Caco-2 (cell line): ENCODE data around the gene ANKMY1. TPM values are rescaled to one million over a fixed set of nuclear protein-coding genes. Genes with fewer than 3 reads are reported as not detected.

Experiments used
- BruUV-seq: library from RNA; stranded (reverse); fragments of 400-500 nt; replicated peaks from 2 replicates; lab custom pipeline; 2021; lab: Mats Ljungman, UMichigan
- CTCF ChIA-PET: fragments of 300-600 bp; sonication (Branson Sonifier 250); formaldehyde crosslinking; loops from one replicate; lab custom pipeline; 2022; ENCODE audit warnings: antibody characterized with exemption; lab: Charles Lee
- POLR2A ChIA-PET: fragments of 300-600 bp; sonication (Branson Sonifier 250); formaldehyde crosslinking; loops from one replicate; lab custom pipeline; 2022; ENCODE audit warnings: antibody characterized with exemption; lab: Charles Lee
- DNase-seq, 2 experiments: peaks; one replicate each; pipeline versions ENCODE4 v3.0.0 to v3.0.0-alpha.2; 2020 to 2022
- H3K27me3 ChIP-seq: replicated peaks from 2 replicates; pipeline ENCODE4 v1.6.0; 2011; ENCODE audit warnings: low read length; ENCODE audit not compliant: control insufficient read depth, insufficient read depth
- H3K36me3 ChIP-seq: 2 replicates; pipeline ENCODE4 v1.5.1; 2011; ENCODE audit warnings: low read length; ENCODE audit not compliant: control insufficient read depth, insufficient read depth
- H3K4me1 ChIP-seq: fragments of 250-450 bp; sonication (Bioruptor Pico); 2 replicates; pipeline ENCODE4 v1.5.1; 2020; ENCODE audit warnings: mild to moderate bottlenecking
- H3K4me3 ChIP-seq: 2 replicates; pipeline ENCODE4 v1.5.1; 2011; ENCODE audit warnings: low read depth, mild to moderate bottlenecking, control low read depth, low read length
- H3K9me3 ChIP-seq: fragments of 250-450 bp; sonication (Bioruptor Pico); 2 replicates; pipeline ENCODE4 v1.5.1; 2020; ENCODE audit warnings: mild to moderate bottlenecking, moderate library complexity
- H3K27ac Mint-ChIP-seq: one replicate; pipeline ENCODE4 v1.8.0; 2022; ENCODE audit warnings: mixed read lengths; ENCODE audit not compliant: unreplicated experiment
- H3K27me3 Mint-ChIP-seq: one replicate; pipeline ENCODE4 v1.8.0; 2022; ENCODE audit warnings: mixed read lengths; ENCODE audit not compliant: insufficient read depth, unreplicated experiment
- H3K36me3 Mint-ChIP-seq: one replicate; pipeline ENCODE4 v1.8.0; 2022; ENCODE audit warnings: mild to moderate bottlenecking, mixed read lengths; ENCODE audit not compliant: insufficient read depth, unreplicated experiment
- H3K4me1 Mint-ChIP-seq: one replicate; pipeline ENCODE4 v1.8.0; 2022; ENCODE audit warnings: low read depth, mixed read lengths; ENCODE audit not compliant: unreplicated experiment
- H3K4me3 Mint-ChIP-seq: one replicate; pipeline ENCODE4 v1.8.0; 2022; ENCODE audit warnings: mild to moderate bottlenecking, moderate library complexity, mixed read lengths; ENCODE audit not compliant: unreplicated experiment
- H3K9me3 Mint-ChIP-seq: one replicate; pipeline ENCODE4 v1.8.0; 2022; ENCODE audit warnings: mixed read lengths; ENCODE audit not compliant: unreplicated experiment
- CTCF ChIP-seq, 2 experiments: fragments of 200-600 bp in 1 of 2; IDR thresholded peaks; 1 replicate in 1 of 2; 2 replicates in 1 of 2; pipeline versions ENCODE4 v1.5.1 to v1.8.0; 2011 to 2022; ENCODE audit warnings: antibody characterized with exemption in 1 of 2, control low read depth in 1 of 2, inconsistent platforms in 1 of 2, low read depth in 1 of 2, low read length in 1 of 2, mild to moderate bottlenecking in 1 of 2, moderate library complexity in 1 of 2; ENCODE audit not compliant: insufficient read depth in 1 of 2, severe bottlenecking in 1 of 2, unreplicated experiment in 1 of 2
- intact Hi-C: fragments of 100-400 bp; cut with micrococcal nuclease; formaldehyde crosslinking; loops from one replicate; pipeline ENCODE4 v1.10.0; 2022; ENCODE audit not compliant: unreplicated experiment
- total RNA-seq: library from RNA; stranded (reverse); gene quantifications from 2 replicates; pipeline ENCODE4 v1.2.3, GENCODE V29; 2022

ANKMY1 gene
- total RNA-seq, 1 experiment from 2014 or later, result 12.2 TPM

- no peak for TF ChIP-seq CTCF (IDR thresholded peaks at IDR 0.05; ENCODE audit: insufficient read depth in 1 of 2, low read depth in 1 of 2, low read length in 1 of 2, severe bottlenecking in 1 of 2, unreplicated experiment in 1 of 2)
- ChIA-PET CTCF (no interaction called here), POLR2A (no interaction called here)
These were observed 16.8 kb upstream of the ANKMY1 start for GRCh38 chr2:240574386-240575100.

GRCh38 chr2:240573516-240574385 is 16.0 kb upstream of the ANKMY1 start:
- H3K27me3 Mint-ChIP-seq, result no peaks in the 10 kb centered on the region
- no peak for TF ChIP-seq CTCF (IDR thresholded peaks at IDR 0.05; ENCODE audit: insufficient read depth in 1 of 2, low read depth in 1 of 2, low read length in 1 of 2, severe bottlenecking in 1 of 2, unreplicated experiment in 1 of 2)
- H3K9me3 Mint-ChIP-seq, result no peaks in the 10 kb centered on the region
- H3K4me1 Mint-ChIP-seq, result no peaks in the 10 kb centered on the region
- H3K4me3 Mint-ChIP-seq, result no peak overlapping the region
- Histone ChIP-seq H3K4me3 (no peak overlapping the region), H3K27me3 (no peaks in the 10 kb centered on the region), H3K36me3 (no peaks in the 10 kb centered on the region), H3K4me1 (peaks cover 5% of the 10 kb centered on the region; the same call in 1 of the 2 replicates), H3K9me3 (no peaks in the 10 kb centered on the region)
- POLR2A ChIA-PET, result no interaction called here
- BruUV-seq, result no TSS peak
- H3K27ac Mint-ChIP-seq, result no peak overlapping the region
- no peak for DNase-seq
- intact Hi-C loops, result no loop called here
- peaks cover 6% of the 10 kb centered on the region for H3K36me3 Mint-ChIP-seq
- CTCF ChIA-PET, result no interaction called here

More at GRCh38 chr2:240574386-240575100, 16.8 kb upstream of the ANKMY1 start:
- peaks cover 6% of the 10 kb centered on the region for H3K36me3 Mint-ChIP-seq
- BruUV-seq, result no TSS peak
- no peaks in the 10 kb centered on the region for H3K36me3 ChIP-seq
- intact Hi-C loops, result no loop called here
- no peak overlapping the region for H3K27ac Mint-ChIP-seq
- H3K4me3 ChIP-seq, result no peak overlapping the region
- H3K4me1 ChIP-seq, result peaks cover 4% of the 10 kb centered on the region; the same call in 1 of the 2 replicates
- H3K9me3 ChIP-seq, result no peaks in the 10 kb centered on the region
- no peaks in the 10 kb centered on the region for H3K27me3 Mint-ChIP-seq
- H3K27me3 ChIP-seq, result no peaks in the 10 kb centered on the region
- H3K9me3 Mint-ChIP-seq, result no peaks in the 10 kb centered on the region
- H3K4me1 Mint-ChIP-seq, result no peaks in the 10 kb centered on the region
- DNase-seq, result no peak
- H3K4me3 Mint-ChIP-seq, result no peak overlapping the region

- Mint-ChIP-seq H3K4me1 (no peaks in the 10 kb centered on the region), H3K36me3 (peaks cover 6% of the 10 kb centered on the region), H3K9me3 (no peaks in the 10 kb centered on the region), H3K27me3 (no peaks in the 10 kb centered on the region), H3K4me3 (no peak overlapping the region), H3K27ac (no peak overlapping the region)
- Histone ChIP-seq H3K27me3 (no peaks in the 10 kb centered on the region), H3K36me3 (no peaks in the 10 kb centered on the region), H3K4me1 (peaks cover 5% of the 10 kb centered on the region; the same call in 1 of the 2 replicates), H3K9me3 (no peaks in the 10 kb centered on the region), H3K4me3 (no peak overlapping the region)
- TF ChIP-seq CTCF (IDR thresholded peaks at IDR 0.05; ENCODE audit: insufficient read depth in 1 of 2, low read depth in 1 of 2, low read length in 1 of 2, severe bottlenecking in 1 of 2, unreplicated experiment in 1 of 2), result no peak
- ChIA-PET POLR2A (no interaction called here), CTCF (no interaction called here)
- no peak for DNase-seq
- BruUV-seq, result no TSS peak
- intact Hi-C loops, result no loop called here
These were observed 15.3 kb upstream of the ANKMY1 start for GRCh38 chr2:240573071-240573515.
